HepG2 (cell line): ENCODE measurements around the gene BRIP1. TPM values are rescaled to one million over a fixed set of nuclear protein-coding genes. Genes with fewer than 3 reads are reported as not detected.

ENCODE experiments used
- ATAC-seq: fragments of 200-7000 bp; cut with Tn5 transposase; 3 replicates; pipeline ENCODE4 v1.9.1; 2020; ENCODE audit warnings: mild to moderate bottlenecking, moderate library complexity
- BruUV-seq: library from RNA; stranded (reverse); fragments of 400-500 nt; replicated peaks from 2 replicates; lab custom pipeline; 2021; lab: Mats Ljungman, UMichigan
- CTCF ChIA-PET: fragments of 300-600 bp; formaldehyde crosslinking; extraction: SDS; loops from one replicate; lab custom pipeline; 2021; ENCODE audit warnings: low total read pairs, inconsistent platforms, low intra/inter-chr PET ratio; lab: Yijun Ruan, JAX
- POLR2A ChIA-PET: fragments of 350-600 bp; sonication (Branson Sonifier 250); formaldehyde crosslinking; loops from one replicate; lab custom pipeline; 2020; ENCODE audit warnings: antibody characterized with exemption, inconsistent platforms; lab: Yijun Ruan, JAX
- DNase-seq: peaks from one replicate; pipeline ENCODE4 v3.0.0-alpha.2; 2015; ENCODE audit warnings: low spot score
- FAIRE-seq: peaks from 3 replicates; lab custom pipeline; 2011; peaks lifted over from hg19 to GRCh38; lab: Jason Lieb, UNC
- H2AFZ ChIP-seq: one replicate; pipeline ENCODE4 v1.6.1; 2011; ENCODE audit warnings: low read length, inconsistent platforms
- H3K27ac ChIP-seq: fragments of 300-600 bp; 3 replicates; pipeline ENCODE4 v1.8.0; 2011; ENCODE audit warnings: mixed run types, mild to moderate bottlenecking, mixed read lengths, low read length, inconsistent platforms; ENCODE audit not compliant: insufficient read depth; ENCODE audit errors: extremely low read length
- H3K27me3 ChIP-seq, 2 experiments: fragments of 200-600 bp in 1 of 2; 2 replicates in 1 of 2; 3 replicates in 1 of 2; pipeline versions ENCODE4 v1.6.0 to v1.8.0; 2011; ENCODE audit warnings: low read length in 2 of 2, mild to moderate bottlenecking in 2 of 2, moderate library complexity in 2 of 2, inconsistent platforms in 1 of 2; ENCODE audit not compliant: insufficient read depth in 2 of 2, control insufficient read depth in 1 of 2
- H3K36me3 ChIP-seq, 2 experiments: fragments of 200-600 bp in 1 of 2; replicated peaks in 1 of 2; 2 replicates in 1 of 2; 3 replicates in 1 of 2; pipeline versions ENCODE4 v1.5.1 to v1.8.0; 2011; ENCODE audit warnings: low read length in 2 of 2, inconsistent platforms in 1 of 2; ENCODE audit not compliant: insufficient read depth in 2 of 2, control insufficient read depth in 1 of 2
- H3K4me1 ChIP-seq: 2 replicates; pipeline ENCODE4 v1.5.1; 2012; ENCODE audit warnings: low read length, inconsistent platforms; ENCODE audit not compliant: insufficient read depth
- H3K4me2 ChIP-seq: 2 replicates; pipeline ENCODE4 v1.6.0; 2011; ENCODE audit warnings: low read depth, low read length, inconsistent platforms
- H3K4me3 ChIP-seq, 3 experiments: fragments of 200-600 bp in 1 of 3; sonication (generic), shearing (Covaris generic) in 1 of 3; replicated peaks in 1 of 3; 2 replicates each; pipeline ENCODE4 v1.5.1; 2011 to 2016; ENCODE audit warnings: low read length in 3 of 3, inconsistent platforms in 2 of 3, low read depth in 2 of 3, mild to moderate bottlenecking in 2 of 3, control low read depth in 1 of 3, mixed read lengths in 1 of 3; ENCODE audit not compliant: insufficient read depth in 1 of 3
- H3K79me2 ChIP-seq: one replicate; pipeline ENCODE4 v1.6.1; 2011; ENCODE audit warnings: low read length, inconsistent platforms; ENCODE audit not compliant: insufficient read depth
- H3K9ac ChIP-seq: 2 replicates; pipeline ENCODE4 v1.6.0; 2011; ENCODE audit warnings: mild to moderate bottlenecking, low read depth, low read length, inconsistent platforms; ENCODE audit not compliant: insufficient read depth
- H3K9me3 ChIP-seq: 2 replicates; pipeline ENCODE4 v1.5.1; 2012; ENCODE audit warnings: mild to moderate bottlenecking, low read length
- H4K20me1 ChIP-seq: 2 replicates; pipeline ENCODE4 v1.6.0; 2011; ENCODE audit warnings: inconsistent platforms, mild to moderate bottlenecking, low read length, moderate library complexity; ENCODE audit not compliant: insufficient read depth
- ATF5 ChIP-seq: sonication (generic); formaldehyde crosslinking; IDR thresholded peaks from 2 replicates; pipeline ENCODE4 v1.4.0; 2020; ENCODE audit warnings: mild to moderate bottlenecking, low read depth, missing genetic modification reagents
- CEBPB ChIP-seq: IDR thresholded peaks from 2 replicates; pipeline ENCODE4 v1.6.1; 2011; ENCODE audit warnings: low read depth, low read length, improper control_type of control experiment, borderline replicate concordance
- ELK4 ChIP-seq: sonication (generic); formaldehyde crosslinking; IDR thresholded peaks from 2 replicates; pipeline ENCODE4 v1.9.0; 2021; ENCODE audit warnings: missing genetic modification reagents, borderline replicate concordance
- GFI1 ChIP-seq: sonication (generic); formaldehyde crosslinking; IDR thresholded peaks from 2 replicates; pipeline ENCODE4 v1.5.0; 2020; ENCODE audit warnings: missing genetic modification reagents, mild to moderate bottlenecking, borderline replicate concordance
- HNRNPH1 ChIP-seq: fragments of 200-400 bp; formaldehyde crosslinking; optimal IDR thresholded peaks from 2 replicates; pipeline ENCODE3; 2017; ENCODE audit warnings: mild to moderate bottlenecking, low read depth, low read length
- IRF9 ChIP-seq: sonication (generic); formaldehyde crosslinking; IDR thresholded peaks from 2 replicates; pipeline ENCODE4 v1.8.0; 2022; ENCODE audit warnings: missing genetic modification reagents, mild to moderate bottlenecking, borderline replicate concordance
- ZFP91 ChIP-seq: sonication (generic); formaldehyde crosslinking; IDR thresholded peaks from 2 replicates; pipeline ENCODE4 v1.9.0; 2022; ENCODE audit warnings: missing genetic modification reagents, mild to moderate bottlenecking, borderline replicate concordance
- ZKSCAN1 ChIP-seq: fragments of 150-350 bp; IDR thresholded peaks from 2 replicates; pipeline ENCODE4 v1.6.1; 2014; ENCODE audit warnings: low read length
- ZNF574 ChIP-seq: sonication (generic); formaldehyde crosslinking; IDR thresholded peaks from 2 replicates; pipeline ENCODE4 v1.4.0; 2020; ENCODE audit warnings: missing genetic modification reagents
- ZNF644 ChIP-seq: IDR thresholded peaks from 2 replicates; pipeline ENCODE4 v1.6.1; 2016; ENCODE audit warnings: low read depth
- ZNF775 ChIP-seq: sonication (generic); formaldehyde crosslinking; IDR thresholded peaks from 2 replicates; pipeline ENCODE4 v1.4.0; 2020; ENCODE audit warnings: missing genetic modification reagents, mild to moderate bottlenecking, moderate library complexity, borderline replicate concordance
- WGBS: methylation state at CpG from one replicate; pipeline ENCODE4 v1.1.6; 2017; ENCODE audit warnings: low lambda C conversion rate; 5-methylcytosine and 5-hydroxymethylcytosine counted together
- in situ Hi-C: cut with HindIII; loops from 2 replicates; pipeline ENCODE4 v1.10.0; 2017; ENCODE audit warnings: low pct_unique_long_range_greater_than_20kb; ENCODE audit not compliant: extremely low pct_ligation_motif_present
- intact Hi-C: fragments of 100-400 bp; cut with micrococcal nuclease; formaldehyde crosslinking; loops from one replicate; pipeline ENCODE4 v1.10.0; 2022; ENCODE audit not compliant: unreplicated experiment
- polyA plus RNA-seq, 8 experiments: library from polyadenylated mRNA; depleted of rRNA in 3 of 8; stranded (reverse) in 7 of 8; unstranded in 1 of 8; fragments of >200 nt; fragmentation: Illumina TruSeq in 4 of 8; extraction: Trizol in 4 of 8; gene quantifications; 2 replicates each; pipeline versions ENCODE4 v1.2.1 to v1.2.3, GENCODE V29; 2011 to 2016; ENCODE audit warnings: low read depth in 4 of 8, missing spikeins in 1 of 8, mixed read lengths in 1 of 8; ENCODE audit not compliant: insufficient read depth in 1 of 8
- total RNA-seq, 5 experiments: library from RNA; depleted of rRNA; stranded (reverse); fragments of >200 nt; fragmentation: Illumina TruSeq; extraction: Trizol; gene quantifications; 2 replicates each; pipeline ENCODE4 v1.2.3, GENCODE V29; 2016; ENCODE audit warnings: low read depth in 1 of 5

The BRIP1 gene
- total and polyA plus RNA-seq, 2 of the 13 experiments (the other 11 are each of a cell fraction or from before 2014, with no cell fraction given), result 3.8 to 27.7 TPM

GRCh38 chr17:61874075-61874474, 10.7 kb upstream of the BRIP1 start:
- DNase-seq (no peak), FAIRE-seq (no peak), ATAC-seq (no peak)
- in situ Hi-C loops (no loop called here), intact Hi-C loops (no loop called here)
- 95% methylated on average over 2 of the region's 2 CpGs for WGBS
- Histone ChIP-seq H3K9me3 (no peaks in the 10 kb centered on the region), H3K27ac (no peak overlapping the region), H2AFZ (no peak overlapping the region), H3K36me3 (peaks cover 16 to 80% of the 10 kb centered on the region in 2 experiments), H3K27me3 (no peaks in the 10 kb centered on the region), H3K79me2 (no peaks in the 10 kb centered on the region), H3K4me3 (no peak overlapping the region), H3K4me1 (no peaks in the 10 kb centered on the region), H4K20me1 (no peaks in the 10 kb centered on the region), H3K9ac (no peak overlapping the region), H3K4me2 (no peak overlapping the region)
- POLR2A ChIA-PET, result no interaction called here
- no peak for TF ChIP-seq ZNF574 (CRISPR knock-in tag)
- TF ChIP-seq CEBPB, result peak; percentile 65
- CTCF ChIA-PET, result no interaction called here
- BruUV-seq, result no TSS peak

- Histone ChIP-seq H3K36me3 (peaks cover 9 to 79% of the 10 kb centered on the region in 2 experiments), H3K27me3 (no peaks in the 10 kb centered on the region), H3K79me2 (no peaks in the 10 kb centered on the region), H2AFZ (no peak overlapping the region), H3K4me1 (no peaks in the 10 kb centered on the region), H3K9ac (no peak overlapping the region), H3K4me2 (no peak overlapping the region)
- in situ Hi-C loops (no loop called here), intact Hi-C loops (no loop called here)
- BruUV-seq, result no TSS peak
- TF ChIP-seq HNRNPH1, result no peak
- TF ChIP-seq ZNF644 (CRISPR knock-in tag), result no peak
- TF ChIP-seq ATF5, result no peak
- no peak for TF ChIP-seq ZNF775 (CRISPR knock-in tag)
- TF ChIP-seq ZKSCAN1, result no peak
- no peak for TF ChIP-seq GFI1 (CRISPR knock-in tag)
- TF ChIP-seq ZFP91 (CRISPR knock-in tag), result no peak
- no peak for TF ChIP-seq IRF9 (CRISPR knock-in tag)
- TF ChIP-seq ELK4 (CRISPR knock-in tag), result no peak
- TF ChIP-seq, all 625 proteins: peak for 0
- no peak overlapping the region for H3K4me3 ChIP-seq
- no peak for ATAC-seq
- no peak overlapping the region for H3K27ac ChIP-seq
- CTCF ChIA-PET, result no interaction called here
- H3K9me3 ChIP-seq, result no peaks in the 10 kb centered on the region
- H4K20me1 ChIP-seq, result no peaks in the 10 kb centered on the region
- 96% methylated on average over 3 of the region's 3 CpGs for whole genome bisulfite sequencing
- no peak for FAIRE-seq
- DNase-seq, result no peak
- POLR2A ChIA-PET, result no interaction called here
Measured at GRCh38 chr17:61872099-61872498, 8.8 kb upstream of the BRIP1 start.
